AG04449 (cell line): ENCODE data around the gene GNAO1.

Experiments used
- CTCF ChIA-PET: fragments of 350-600 bp; formaldehyde crosslinking; extraction: SDS; loops from one replicate; lab custom pipeline; 2021; ENCODE audit warnings: antibody characterized with exemption; lab: Yijun Ruan, JAX
- POLR2A ChIA-PET: fragments of 400-600, 350-600 bp; formaldehyde crosslinking; extraction: SDS; loops from one replicate; lab custom pipeline; 2020; ENCODE audit warnings: antibody characterized with exemption, inconsistent platforms; lab: Yijun Ruan, JAX
- DNase-seq: peaks from one replicate; pipeline ENCODE4 v3.0.0-alpha.2; 2010; ENCODE audit warnings: low read depth, low spot score
- H3K4me3 ChIP-seq: 2 replicates; pipeline ENCODE4 v1.5.1; 2011; ENCODE audit warnings: low read depth, mild to moderate bottlenecking, control low read depth, low read length
- CTCF ChIP-seq: IDR thresholded peaks from one replicate; pipeline ENCODE4 v1.5.1; 2011; ENCODE audit warnings: mild to moderate bottlenecking, moderate library complexity, low read length, control low read depth, inconsistent platforms; ENCODE audit not compliant: insufficient read depth; ENCODE audit errors: missing control alignments

GNAO1 gene

GRCh38 chr16:56238188-56238587 lies 46.9 kb downstream of the GNAO1 start:
- CTCF ChIA-PET, result no interaction called here
- DNase-seq, result no peak

DNA sequence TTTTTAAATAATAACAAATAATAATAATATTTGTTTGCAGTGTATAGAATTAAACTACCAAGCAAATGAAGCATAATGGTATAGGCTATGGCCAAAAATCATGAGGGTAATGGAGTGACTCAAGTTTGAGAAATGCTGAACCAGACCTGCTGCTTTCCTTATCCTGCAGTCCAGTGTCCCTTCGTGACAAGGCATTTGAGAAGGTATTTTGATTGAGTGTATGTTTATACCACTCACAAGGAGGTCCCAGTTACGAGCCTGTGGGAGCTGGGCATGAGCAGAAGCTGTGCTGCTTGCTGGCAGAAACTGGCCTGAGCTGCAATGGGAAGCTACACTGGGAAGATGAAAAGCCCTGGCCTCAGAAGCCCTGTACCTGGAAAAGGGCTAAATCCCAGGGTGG lies 50.3 kb downstream of the GNAO1 start:
- CTCF ChIA-PET, result no interaction called here
- H3K4me3 ChIP-seq, result no peak overlapping the region
- POLR2A ChIA-PET, result no interaction called here
- TF ChIP-seq CTCF, result no peak
- DNase-seq, result peak; percentile 28

More at GRCh38 chr16:56238188-56238587, 46.9 kb downstream of the GNAO1 start:
- POLR2A ChIA-PET, result no interaction called here
- TF ChIP-seq CTCF, result no peak
- H3K4me3 ChIP-seq, result no peak overlapping the region

DNA sequence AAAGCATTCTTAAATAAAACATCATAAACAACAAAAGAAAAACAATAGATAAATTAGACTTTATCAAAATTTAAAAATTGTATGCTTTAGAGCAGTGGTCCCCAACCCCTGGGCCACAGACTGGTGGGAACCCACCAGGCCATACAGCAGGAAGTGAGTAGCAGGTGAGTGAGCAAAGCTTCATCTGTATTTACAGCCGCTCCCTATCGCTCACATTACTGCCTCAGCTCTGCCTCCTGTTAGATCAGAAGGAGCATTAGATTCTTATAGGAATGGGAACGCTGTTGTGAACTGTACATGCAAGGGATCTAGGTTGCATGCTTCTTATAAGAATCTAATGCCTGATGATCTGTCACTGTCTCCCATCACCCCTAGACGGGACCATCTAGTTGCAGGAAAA lies 51.5 kb downstream of the GNAO1 start:
- ChIA-PET POLR2A (no interaction called here), CTCF (no interaction called here)
- no peak for TF ChIP-seq CTCF
- H3K4me3 ChIP-seq, result no peak overlapping the region
- no peak for DNase-seq

GRCh38 chr16:56244612-56245011 lies 53.3 kb downstream of the GNAO1 start:
- ChIA-PET CTCF (interaction anchor here (1.0 to 1.8 kb wide), 2 partner anchors 8 to 26 kb away, joined by 3 to 10 read pairs; no protein-coding TSS in a partner anchor), POLR2A (no interaction called here)
- no peak for TF ChIP-seq CTCF
- H3K4me3 ChIP-seq, result no peak overlapping the region
- no peak for DNase-seq

- no peak for TF ChIP-seq CTCF
- H3K4me3 ChIP-seq, result no peak overlapping the region
- CTCF ChIA-PET, result interaction anchor here (1.2 to 1.8 kb wide), 2 partner anchors 22 to 25 kb away, joined by 3 to 10 read pairs; no protein-coding TSS in a partner anchor
- POLR2A ChIA-PET, result no interaction called here
- no peak for DNase-seq
Measured at GRCh38 chr16:56245197-56245596, 53.9 kb downstream of the GNAO1 start.

DNA sequence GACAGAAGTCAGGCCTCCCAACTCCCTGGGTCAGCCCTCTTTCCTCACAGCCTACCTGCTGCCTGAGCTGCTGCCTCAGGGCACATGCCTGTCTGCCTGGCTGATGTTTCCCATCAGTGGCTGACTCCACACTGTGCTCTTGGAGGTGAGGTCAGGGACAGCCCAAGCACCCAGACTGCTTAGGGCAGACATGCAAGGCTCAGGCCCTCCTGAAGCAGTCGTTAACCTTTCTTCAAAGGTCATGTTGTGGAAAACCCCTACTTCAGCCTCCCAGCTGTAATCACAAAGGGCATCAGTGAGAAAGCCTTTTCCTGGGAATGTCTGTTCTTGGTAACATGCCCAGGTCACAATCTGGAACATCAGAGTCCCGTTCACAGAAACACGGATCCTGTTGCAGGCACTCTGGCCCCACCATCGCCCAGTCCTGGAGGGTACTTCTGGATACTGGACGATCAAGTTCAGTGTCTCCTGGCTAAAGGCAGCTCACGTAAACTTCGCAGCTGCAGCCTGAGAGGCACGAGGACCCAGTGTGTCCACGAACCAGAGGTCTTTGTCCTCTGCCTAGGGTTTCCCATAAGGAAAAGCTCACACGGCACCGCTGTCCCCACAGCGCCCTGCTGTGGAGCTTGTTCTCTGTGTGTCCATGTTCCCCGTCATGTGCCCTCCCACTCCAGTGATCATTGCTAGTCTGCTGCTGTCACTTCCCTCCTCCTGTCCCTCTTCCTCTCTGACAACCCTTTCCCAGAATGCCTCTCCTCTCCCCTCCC lies 54.9 kb downstream of the GNAO1 start:
- CTCF ChIA-PET, result interaction anchor here (1.2 to 1.8 kb wide), 2 partner anchors 21 to 24 kb away, joined by 3 to 10 read pairs; no protein-coding TSS in a partner anchor
- H3K4me3 ChIP-seq, result no peak overlapping the region
- POLR2A ChIA-PET, result no interaction called here
- no peak for TF ChIP-seq CTCF
- DNase-seq, result peak; percentile 14
